SK-N-DZ (cell line): ENCODE data around the gene POLE.
"Not testable (repeated sequence)": the region's sequence is repeated elsewhere in the genome, so short reads cannot be mapped to it uniquely, and the experiment has no call there.

Source experiments
- DNase-seq: peaks from one replicate; pipeline ENCODE4 v3.0.0-alpha.2; 2015; ENCODE audit warnings: low spot score

Gene POLE

DNA sequence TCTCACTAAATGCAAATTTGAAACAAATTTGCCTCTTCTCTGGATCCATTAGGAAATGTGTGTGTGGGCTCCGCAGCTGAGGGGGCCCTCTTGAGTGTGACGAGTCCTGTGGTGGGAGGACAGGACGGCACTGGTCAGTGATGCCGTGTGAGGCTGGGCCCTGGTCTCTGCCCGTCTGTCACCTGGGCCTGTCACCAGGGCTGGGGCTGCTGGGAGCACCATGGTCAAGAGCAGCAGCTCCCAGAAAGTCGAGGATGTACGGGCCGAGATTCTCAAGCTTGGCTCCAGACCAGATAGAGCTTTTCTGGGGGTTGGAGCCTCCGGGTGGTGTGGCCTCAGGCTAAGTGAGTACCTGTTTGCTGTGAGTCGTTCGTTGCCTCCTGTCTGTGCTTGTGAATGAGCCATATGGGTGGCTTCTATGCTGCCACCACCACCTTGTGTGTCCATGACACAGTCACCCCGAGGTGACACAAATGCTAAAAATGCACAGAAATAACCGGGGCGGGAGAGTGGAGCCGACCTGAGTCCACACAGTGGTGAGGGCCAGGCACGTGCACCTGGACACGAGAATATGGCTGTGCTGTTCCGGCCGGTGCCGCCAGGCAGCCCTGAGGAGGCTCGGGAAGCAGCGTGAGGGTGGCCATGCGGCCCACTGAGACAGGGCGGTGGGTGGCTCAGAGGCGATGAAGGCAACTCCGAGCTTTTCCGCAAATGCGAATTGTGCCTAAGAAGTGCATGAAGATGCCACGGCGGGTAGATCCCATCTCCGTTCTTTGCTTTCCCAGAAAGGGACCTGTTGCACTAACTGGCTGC, 32.2 kb upstream of the POLE start:
- no peak for DNase-seq

DNA sequence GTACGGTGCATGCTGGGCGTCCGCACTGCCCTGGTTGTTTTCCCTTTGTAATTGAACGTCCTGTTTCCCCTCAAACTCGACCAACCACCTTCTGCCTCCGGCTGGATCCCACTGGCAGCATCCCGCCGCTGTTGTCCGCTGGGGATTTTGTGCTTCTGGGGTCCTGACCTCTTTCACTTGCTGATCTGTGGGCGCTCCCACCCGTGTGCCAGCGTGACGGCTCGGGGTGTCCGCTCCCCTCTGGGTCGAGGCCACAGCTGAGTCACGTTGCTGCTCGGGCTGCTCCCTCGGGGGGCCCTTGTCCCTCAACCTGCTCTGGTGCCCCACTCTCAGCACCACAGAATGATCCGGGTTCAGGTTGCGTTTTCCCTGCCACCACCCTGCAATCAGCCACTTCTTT, 31.5 kb upstream of the POLE start:
- no peak for DNase-seq

DNA sequence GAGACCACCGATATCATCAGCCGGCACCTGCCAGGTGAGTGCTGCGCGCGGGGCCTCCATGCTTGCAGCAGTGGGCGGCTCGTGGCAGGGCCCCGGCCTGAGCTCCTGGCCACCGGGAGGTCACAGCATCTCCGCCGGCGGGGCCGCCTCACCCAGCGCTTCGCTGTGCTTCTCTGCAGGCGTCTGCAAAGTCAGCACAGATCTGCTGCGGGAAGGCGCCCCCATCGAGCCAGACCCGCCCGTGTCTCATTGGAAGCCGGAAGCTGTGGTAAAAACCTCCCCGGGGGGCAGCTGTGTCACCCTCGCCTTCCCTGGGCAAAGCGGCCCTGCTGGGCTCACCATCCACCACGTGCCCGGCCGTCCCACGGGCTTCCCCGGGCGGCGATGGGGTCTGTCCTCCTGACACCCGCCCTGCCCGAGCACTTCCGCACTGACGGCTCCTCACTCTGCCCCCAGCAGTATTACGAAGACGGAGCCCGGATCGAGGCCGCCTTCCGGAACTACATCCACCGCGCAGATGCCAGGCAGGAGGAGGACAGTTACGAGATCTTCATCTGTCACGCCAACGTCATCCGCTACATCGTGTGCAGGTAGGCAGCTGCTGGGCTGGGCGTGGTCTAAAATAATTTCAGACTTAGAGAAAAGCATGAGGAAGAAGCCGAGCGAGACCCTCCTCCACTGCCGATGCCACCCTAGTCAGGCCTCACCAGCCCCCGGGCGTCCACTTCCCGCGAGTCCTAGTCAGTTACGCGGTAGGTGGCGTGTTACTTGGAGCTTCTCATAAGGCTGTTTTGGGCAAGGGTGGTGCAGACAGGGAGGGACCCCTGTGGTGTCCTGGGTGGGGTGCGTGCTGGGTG, 30.6 kb upstream of the POLE start:
- no peak for DNase-seq

DNA sequence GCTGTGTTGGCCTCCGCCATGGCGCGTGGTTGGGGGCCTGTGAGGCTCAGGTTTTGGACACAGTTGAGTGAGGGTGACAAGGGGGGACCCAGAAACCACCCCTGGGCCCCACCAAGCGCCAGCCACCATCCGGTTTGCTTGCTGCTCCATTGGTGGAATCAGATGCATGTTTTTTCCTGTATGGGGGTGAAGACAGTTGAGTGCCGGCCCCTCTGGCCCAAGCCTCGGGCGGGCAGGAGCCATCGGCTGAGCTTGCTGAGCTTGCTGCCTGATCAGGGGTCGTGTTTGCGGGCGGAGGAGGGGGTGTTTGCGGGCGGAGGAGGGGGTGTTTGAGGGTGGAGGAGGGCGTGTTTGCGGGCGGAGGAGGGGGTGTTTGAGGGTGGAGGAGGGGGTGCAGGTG, 29.9 kb upstream of the POLE start:
- no peak for DNase-seq

DNA sequence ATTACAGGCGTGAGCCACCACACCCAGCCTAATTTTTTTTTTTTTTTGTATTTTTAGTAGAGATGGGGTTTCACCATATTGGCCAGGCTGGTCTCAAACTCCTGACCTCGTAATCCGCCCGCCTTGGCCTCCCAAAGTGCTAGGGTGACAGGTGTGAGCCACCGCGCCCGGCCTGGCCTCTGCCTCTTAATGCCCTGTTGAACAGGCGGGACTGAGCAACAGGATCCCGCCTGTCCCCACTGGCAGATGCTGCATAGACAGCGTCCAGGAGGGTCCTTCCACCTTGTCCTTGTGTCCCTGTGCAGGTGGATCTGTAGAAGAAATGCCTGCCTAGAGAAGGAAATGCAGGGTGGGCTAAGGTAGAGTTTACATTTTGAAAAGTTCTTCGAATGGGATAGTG, 29.2 kb upstream of the POLE start:
- no peak for DNase-seq

DNA sequence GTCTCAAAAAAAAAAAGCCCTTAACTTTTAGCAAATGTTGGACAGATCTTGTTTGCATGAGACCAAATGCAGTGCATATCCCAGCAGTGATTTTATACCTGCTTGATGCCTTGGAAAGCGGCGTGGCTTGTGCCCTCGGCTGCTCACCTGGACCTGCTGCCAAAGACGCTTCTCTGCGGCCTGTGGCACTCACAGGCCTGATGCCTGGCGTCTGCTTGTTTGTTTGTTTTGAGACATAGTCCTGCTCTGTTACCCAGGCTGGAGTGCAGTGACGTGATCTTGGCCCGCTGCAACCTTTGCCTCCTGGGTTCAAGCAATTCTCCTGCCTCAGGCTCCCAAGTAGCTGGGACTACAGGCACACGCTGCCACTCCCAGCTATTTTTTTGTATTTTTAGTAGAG, 28.7 kb upstream of the POLE start:
- DNase-seq: no peak

DNA sequence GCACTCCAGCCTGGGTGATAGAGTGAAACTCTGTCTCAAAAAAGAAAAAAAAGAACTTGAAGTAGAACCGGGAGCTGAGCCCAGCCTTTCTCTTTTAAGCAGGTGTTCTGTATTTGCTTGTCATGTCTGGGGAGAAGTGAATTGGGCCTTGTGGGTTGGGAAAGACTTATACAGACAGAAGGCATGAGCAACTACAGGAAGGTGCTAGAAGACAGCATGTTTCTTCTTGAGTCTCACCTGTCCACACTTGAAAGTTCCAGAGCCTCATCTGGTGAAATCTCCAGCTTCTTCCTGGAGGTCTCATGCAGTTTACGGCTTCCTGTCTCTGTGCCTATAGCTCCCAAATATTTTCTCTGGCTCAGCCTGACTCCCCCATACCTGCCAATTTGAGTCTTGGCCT, 26.0 kb upstream of the POLE start:
- no peak for DNase-seq

DNA sequence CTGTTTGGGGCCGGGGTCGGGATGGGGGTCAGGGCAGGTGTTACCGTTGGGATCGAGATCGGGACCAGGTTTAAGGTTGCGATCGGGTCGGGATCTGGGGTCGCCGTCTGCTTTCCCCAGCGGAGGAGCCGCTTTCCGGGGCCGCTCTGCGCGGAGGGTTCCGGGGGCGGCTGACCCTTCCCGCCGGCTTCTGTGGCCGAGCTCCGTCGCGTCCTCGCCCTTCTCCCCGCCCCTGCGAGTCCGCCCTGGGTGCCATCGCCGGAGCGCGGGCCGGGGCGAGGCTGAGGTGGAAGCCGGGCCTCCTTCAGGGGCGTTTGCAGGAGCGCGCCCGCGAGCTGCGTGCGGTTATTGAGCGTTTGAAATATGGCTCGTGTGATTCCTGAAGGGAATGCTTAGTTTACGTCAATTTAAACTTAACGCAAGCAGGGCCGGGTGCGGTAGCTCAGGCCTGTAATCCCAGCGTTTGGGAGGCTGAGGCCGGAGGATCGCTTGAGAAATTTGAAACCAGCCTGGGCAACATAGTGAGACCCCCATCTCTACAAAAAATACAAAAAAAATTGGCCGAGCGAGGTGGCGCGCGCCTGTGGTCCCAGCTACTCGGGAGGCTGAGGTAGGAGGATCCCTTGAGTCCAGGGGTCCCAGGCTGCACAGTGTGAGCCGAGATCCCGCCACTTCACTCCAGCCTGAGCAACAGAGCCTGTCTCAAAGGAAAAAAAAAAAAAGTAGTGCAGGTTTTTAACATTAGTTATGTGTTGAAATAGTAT, 24.1 kb upstream of the POLE start:
- DNase-seq: no peak

DNA sequence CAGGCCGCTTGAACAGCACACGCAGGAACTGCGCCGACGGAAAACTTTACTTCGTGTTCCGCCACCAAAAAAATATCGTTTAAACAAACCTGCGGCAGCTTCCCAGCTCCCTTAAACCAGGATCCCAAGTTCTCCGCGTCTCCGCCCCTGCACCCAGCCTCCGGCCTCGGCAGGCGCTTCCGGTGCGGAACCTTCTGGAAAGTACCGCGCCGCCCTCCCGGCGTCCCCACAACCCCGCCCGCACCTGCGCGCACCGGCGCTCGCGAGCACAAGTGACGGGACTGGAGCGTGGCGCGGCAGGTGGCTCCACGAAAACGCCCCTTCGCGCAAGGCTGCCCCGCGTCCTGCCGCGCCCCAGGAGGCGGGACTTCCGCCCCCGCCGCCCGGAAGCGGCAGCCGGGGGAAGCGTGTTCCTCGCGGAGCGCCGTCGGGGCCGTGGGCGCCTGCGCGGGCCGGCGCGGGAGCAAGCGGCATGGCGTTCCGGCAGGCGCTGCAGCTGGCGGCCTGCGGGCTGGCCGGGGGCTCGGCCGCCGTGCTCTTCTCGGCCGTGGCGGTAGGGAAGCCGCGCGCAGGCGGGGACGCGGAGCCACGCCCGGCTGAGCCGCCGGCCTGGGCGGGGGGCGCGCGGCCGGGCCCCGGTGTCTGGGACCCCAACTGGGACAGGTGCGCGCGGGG, 23.4 kb upstream of the POLE start, which contains the start of gene PGAM5:
TSS of gene PGAM5 (plus strand) at position 438 of the 675 bp plus-strand sequence. CDS start at position 473, 35 bp downstream.
- DNase-seq: peak; percentile 87

DNA sequence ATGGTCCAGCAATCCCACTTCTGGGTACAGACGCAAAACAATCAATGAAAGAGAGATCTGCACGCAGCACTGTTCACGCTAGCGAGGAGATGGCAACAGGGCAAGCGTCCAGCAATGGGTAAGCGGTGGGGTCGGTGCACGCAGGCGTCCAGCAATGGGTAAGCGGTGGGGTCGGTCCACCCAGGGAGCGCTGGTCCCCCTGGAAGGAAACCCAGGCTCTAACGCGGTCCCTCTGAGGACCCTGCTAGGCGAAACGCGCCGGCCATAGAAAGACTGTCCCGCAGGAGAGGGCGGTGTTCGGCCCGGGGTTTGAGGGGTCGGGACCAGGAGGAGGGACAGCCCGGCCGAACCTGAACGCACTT, 22.9 kb upstream of the POLE start:
- no peak for DNase-seq

DNA sequence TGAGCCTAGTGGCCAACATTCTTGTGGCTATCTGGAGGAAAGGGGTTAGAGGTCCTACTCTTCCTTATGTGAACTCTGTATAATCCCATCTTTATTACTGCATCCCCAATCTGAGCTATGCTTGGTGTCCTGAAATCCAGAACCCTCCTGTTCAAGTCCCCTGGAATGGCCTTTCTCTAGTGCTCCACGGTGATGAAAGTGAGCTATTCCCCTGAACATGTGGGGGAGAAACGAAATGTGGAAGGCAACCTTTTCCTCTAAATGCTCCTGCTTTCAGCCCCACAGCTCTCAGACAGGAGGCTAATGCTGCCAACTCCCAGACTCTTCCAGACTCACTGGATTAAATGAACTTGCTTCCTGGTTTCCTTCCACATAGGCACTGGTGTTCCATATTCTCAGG, 21.0 kb upstream of the POLE start:
- DNase-seq: no peak

DNA sequence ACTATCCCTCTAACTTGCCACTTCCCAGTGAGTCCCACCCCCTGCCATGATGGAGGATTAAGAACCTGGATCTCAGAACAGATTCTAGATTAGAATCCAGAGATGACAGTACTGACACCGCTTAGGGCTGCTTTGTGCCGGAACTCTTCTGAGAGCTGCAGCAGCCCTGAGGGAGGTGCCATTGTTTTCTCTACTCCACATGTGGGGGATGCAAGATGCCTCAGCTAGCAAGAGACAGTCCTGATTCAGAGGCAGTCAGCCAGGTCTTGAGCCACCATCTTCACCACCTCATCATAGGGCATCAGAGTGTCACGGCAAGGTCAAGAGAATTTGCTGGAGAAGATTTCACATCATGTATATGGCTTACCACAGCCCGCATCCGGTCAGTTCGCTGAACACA, 20.1 kb upstream of the POLE start:
- no peak for DNase-seq

DNA sequence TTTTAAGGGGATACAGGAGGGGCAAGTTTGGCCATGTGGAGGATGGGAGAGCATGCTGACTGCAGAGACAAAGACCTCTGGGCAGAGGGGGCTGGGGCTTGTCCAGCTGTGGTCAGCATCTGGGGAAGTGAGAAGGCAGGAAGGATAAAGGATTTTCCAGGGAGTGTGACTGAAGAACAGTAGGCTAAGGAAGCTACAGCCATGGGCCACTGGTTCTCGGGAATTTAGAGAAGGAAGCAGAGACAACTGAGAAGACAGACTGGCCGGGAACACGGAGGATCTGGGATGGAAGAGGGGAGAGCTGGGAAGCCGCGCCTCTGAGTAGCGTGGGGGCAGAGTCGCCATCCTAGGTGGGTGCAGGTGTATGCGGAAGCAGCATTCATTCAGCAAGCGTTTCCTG, 16.5 kb upstream of the POLE start:
- no peak for DNase-seq

DNA sequence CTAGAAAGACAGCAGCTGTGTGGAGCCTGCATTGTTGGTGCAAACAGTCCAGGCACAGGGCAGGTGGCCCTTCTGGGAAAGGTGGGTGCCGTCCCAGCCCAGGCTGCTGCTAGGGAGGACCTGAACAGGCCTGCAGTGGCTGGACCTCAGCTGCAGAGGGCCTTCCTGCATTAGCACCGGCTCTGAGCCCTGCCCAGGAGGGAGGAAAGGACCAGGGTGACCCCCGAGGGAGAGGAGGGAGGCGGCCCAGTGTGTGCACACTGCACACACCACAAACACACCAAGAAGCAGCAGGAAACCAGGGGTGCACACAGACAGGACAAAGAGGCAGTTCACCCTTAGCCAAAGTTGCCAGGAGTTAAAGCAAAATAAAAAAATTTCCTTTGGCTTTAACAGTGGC, 15.5 kb upstream of the POLE start:
- DNase-seq: no peak

DNA sequence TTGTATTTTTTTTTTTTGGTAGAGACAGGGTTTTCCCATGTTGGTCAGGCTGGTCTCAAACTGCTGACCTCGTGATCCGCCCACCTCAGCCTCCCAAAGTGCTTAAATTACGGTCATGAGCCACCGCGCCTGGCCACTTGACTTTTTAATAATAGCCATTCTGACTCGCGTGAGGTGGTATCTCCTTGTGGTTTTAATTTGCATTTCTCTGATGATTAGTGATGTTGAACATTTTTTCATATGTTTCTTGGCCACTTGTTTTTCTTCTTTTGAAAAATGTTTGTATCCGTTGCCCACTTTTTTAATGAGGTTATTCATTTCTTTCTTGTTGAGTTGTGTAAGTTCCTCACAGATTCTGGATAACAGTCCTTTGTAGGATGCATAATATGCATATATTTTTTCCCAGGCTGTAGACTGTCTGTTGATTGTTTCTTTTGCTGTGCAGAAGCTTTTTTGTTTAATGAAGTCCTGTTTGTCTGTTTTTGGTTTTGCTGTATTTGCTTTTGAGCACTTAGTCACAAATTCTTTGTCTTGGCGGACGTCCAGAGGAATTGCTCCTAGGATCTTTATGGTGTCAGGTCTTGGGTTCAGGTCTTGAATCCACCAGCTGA, 13.2 kb upstream of the POLE start:
- no peak for DNase-seq

DNA sequence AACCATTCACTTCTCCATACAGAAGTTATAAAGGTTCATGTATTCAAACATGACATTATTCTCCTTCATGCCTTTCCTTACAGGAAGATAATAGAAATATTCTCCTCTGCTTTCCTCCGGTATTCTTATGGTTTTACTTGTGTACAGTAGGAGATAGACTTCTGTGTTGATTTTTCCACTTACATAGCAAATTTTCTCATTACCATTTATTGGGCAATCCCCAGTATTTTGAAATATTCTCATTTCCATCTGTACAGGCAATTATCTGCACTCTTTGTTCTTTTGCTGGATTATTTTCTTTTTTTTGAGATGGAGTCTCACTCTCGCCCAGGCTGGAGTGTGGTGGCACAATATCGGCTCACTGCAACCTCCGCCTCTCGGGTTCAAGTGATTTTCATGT, 11.2 kb upstream of the POLE start:
- no peak for DNase-seq

DNA sequence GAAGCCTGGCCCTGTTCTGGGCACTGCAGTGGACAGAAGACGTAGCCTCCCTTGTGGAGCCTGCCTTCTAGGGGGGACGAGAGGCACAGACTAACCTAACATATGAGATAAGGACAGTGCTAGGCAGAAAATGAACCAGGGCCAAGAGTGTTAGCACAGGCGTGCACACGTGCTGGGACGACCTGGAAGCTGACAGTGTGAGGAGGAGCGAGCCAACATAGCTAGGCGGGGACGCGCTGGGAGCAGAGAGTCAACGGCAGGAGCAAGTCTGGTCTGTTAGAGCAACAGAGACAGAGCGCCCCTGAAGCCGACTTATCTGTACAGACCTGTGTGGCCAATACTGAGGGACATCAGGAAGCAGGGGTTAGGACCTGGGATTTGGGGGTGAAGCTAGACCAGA, 8.3 kb upstream of the POLE start:
- no peak for DNase-seq

DNA sequence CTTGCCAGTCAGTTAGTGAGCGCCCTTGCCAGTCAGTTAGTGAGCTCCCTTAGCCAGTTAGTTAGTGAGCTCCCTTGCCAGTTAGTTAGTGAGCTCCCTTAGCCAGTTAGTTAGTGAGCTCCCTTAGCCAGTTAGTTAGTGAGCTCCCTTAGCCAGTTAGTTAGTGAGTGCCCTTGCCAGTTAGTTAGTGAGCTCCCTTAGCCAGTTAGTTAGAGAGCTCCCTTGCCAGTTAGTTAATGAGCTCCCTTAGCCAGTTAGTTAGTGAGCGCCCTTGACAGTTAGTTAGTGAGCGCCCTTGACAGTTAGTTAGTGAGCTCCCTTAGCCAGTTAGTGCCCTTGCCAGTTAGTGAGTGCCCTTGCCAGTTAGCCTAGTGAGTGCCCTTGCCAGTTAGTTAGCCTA, 7.7 kb upstream of the POLE start:
- DNase-seq: not testable (repeated sequence)

DNA sequence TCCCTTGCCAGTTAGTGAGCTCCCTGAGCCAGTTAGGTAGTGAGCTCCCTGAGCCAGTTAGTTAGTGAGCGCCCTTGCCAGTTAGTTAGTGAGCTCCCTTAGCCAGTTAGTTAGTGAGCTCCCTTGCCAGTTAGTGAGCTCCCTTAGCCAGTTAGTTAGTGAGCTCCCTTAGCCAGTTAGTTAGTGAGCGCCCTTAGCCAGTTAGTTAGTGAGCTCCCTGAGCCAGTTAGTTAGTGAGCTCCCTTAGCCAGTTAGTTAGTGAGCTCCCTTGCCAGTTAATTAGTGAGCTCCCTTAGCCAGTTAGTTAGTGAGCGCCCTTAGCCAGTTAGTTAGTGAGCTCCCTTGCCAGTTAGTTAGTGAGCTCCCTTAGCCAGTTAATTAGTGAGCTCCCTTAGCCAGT, 4.9 kb upstream of the POLE start:
- DNase-seq: not testable (repeated sequence)

DNA sequence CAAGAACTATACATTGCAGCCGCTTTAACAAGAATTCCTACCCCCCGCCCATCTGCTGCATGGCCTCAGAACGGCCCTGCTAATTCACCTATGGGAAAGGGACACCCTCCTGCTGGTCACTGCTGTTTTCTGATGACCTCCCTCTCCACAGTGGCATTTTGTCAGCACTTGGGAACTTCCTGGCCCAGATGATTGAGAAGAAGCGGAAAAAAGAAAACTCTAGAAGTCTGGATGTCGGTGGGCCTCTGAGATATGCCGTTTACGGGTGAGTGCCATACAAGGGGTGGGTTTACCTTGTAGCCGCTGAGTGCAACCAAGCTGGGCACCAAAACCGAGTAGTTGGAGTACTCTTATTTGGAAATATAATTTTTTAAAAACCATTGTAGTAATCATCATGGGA, 3.0 kb upstream of the POLE start:
- DNase-seq: no peak

DNA sequence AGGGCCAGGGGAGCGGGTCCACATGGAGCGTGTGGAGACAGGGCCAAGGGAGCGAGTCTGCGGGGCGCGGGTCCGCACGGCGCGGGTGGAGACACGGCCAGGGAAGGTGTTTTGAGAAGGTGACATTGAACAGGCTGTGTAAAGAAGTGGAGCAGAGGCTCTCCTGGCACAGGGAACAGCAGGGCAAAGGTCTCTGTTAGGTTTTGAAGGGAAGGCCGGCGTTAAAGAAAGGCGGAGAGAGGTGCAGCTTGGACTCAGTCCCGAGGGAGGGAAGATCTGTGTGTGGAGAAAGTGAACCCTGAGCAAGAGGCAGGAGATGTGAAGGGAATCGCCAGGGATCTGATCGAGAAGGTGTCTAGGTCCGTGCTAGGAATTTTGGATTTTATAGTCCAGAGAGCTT, 2.1 kb upstream of the POLE start:
- no peak for DNase-seq
